GM19324 (cell line): ENCODE data around the gene WDR17.

ENCODE experiments used
- ATAC-seq: cut with Tn5 transposase; IDR thresholded peaks from one replicate; pipeline ENCODE4 v1.9.1; 2021; ENCODE audit warnings: mild to moderate bottlenecking, moderate library complexity; ENCODE audit not compliant: unreplicated experiment, low FRiP score

The WDR17 gene

GRCh38 chr4:176084769-176085168, 19.1 kb downstream of the WDR17 start:
- no peak for ATAC-seq

- ATAC-seq, result peak; percentile 56
Measured at GRCh38 chr4:176090115-176090514, 24.5 kb downstream of the WDR17 start.

- ATAC-seq, result no peak
Measured at GRCh38 chr4:176099314-176099713, 33.7 kb downstream of the WDR17 start.

GRCh38 chr4:176102414-176103063, 36.9 kb downstream of the WDR17 start:
- no peak for ATAC-seq

GRCh38 chr4:176107695-176108094, 42.1 kb downstream of the WDR17 start:
- no peak for ATAC-seq

GRCh38 chr4:176123710-176124407, 58.2 kb downstream of the WDR17 start:
- peak; percentile 100 for ATAC-seq

GRCh38 chr4:176125063-176125462, 59.4 kb downstream of the WDR17 start:
- no peak for ATAC-seq

- no peak for ATAC-seq
Measured at GRCh38 chr4:176134670-176135069, 69.0 kb downstream of the WDR17 start.

- ATAC-seq, result no peak
Measured at GRCh38 chr4:176137631-176138030, 72.0 kb downstream of the WDR17 start.

- ATAC-seq, result no peak
Measured at GRCh38 chr4:176139518-176139917, 73.9 kb downstream of the WDR17 start.

GRCh38 chr4:176142253-176142652, 76.6 kb downstream of the WDR17 start:
- ATAC-seq, result no peak

- ATAC-seq, result no peak
Measured at GRCh38 chr4:176149680-176150355, 84.2 kb downstream of the WDR17 start.

- ATAC-seq, result no peak
Measured at GRCh38 chr4:176150356-176150682, 84.7 kb downstream of the WDR17 start.

- ATAC-seq, result no peak
Measured at GRCh38 chr4:176150704-176151103, 85.1 kb downstream of the WDR17 start.

GRCh38 chr4:176153124-176153523, 87.5 kb downstream of the WDR17 start:
- no peak for ATAC-seq

- no peak for ATAC-seq
Measured at GRCh38 chr4:176156656-176157055, 91.0 kb downstream of the WDR17 start.

GRCh38 chr4:176163041-176163440, 97.4 kb downstream of the WDR17 start:
- no peak for ATAC-seq

GRCh38 chr4:176185051-176185450, 119.4 kb downstream of the WDR17 start:
- no peak for ATAC-seq

GRCh38 chr4:176186067-176186466, 120.4 kb downstream of the WDR17 start:
- ATAC-seq, result no peak

- ATAC-seq, result no peak
Measured at GRCh38 chr4:176186671-176187395, 121.2 kb downstream of the WDR17 start.

GRCh38 chr4:176187624-176188023, 122.0 kb downstream of the WDR17 start:
- ATAC-seq, result no peak
